AG08395 (cell line): ENCODE measurements around the gene ITGB3.
A peak's percentile ranks its signal among the peaks of the same experiment; 100 is the strongest.

ENCODE experiments used
- DNase-seq: peaks from one replicate; pipeline ENCODE4 v3.0.0; 2012; ENCODE audit warnings: mixed read lengths, low spot score

ITGB3 gene

GRCh38 chr17:47276444-47276843, 22.8 kb downstream of the ITGB3 start:
- DNase-seq: no peak

DNA sequence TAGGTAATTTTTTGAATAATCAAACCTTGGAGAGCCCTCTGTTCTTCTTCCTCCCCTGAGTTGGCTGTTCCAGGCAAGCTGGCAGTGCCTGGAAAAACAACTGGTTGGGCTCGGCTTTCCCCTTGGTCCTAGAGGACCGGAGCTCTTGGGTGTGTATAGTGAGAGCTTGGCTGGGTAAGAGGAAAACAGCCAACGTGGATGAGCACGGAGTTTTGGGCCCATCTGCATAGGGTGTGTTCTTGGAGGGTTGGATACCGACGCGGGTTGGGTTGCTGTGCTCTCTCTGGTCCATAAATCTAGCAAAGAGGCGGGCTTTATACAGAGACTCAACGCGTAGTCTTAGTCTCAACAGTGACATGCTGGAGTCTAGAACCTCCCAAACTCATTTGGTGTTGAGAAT, 23.2 kb downstream of the ITGB3 start:
- DNase-seq: peak; percentile 83

- no peak for DNase-seq
Measured at GRCh38 chr17:47277921-47278320, 24.3 kb downstream of the ITGB3 start.

DNA sequence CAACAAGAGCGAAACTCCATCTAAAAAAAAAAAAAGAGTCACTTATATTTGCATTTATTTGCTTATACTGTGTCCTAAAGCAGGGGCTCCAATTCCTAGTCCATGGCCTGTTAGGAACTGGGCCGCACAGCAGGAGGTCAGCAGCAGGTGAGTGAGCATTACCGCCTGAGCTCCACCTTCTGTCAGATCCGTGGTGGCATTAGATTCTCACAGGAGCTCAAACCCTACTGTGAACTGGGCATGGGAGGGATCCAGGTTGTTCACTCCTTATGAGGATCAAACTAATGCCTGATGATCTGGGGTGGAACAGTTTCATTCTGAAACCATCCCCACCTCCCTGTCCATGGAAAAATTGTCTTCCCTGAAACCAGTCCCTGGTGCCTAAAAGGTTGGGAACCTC, 24.9 kb downstream of the ITGB3 start:
- no peak for DNase-seq

DNA sequence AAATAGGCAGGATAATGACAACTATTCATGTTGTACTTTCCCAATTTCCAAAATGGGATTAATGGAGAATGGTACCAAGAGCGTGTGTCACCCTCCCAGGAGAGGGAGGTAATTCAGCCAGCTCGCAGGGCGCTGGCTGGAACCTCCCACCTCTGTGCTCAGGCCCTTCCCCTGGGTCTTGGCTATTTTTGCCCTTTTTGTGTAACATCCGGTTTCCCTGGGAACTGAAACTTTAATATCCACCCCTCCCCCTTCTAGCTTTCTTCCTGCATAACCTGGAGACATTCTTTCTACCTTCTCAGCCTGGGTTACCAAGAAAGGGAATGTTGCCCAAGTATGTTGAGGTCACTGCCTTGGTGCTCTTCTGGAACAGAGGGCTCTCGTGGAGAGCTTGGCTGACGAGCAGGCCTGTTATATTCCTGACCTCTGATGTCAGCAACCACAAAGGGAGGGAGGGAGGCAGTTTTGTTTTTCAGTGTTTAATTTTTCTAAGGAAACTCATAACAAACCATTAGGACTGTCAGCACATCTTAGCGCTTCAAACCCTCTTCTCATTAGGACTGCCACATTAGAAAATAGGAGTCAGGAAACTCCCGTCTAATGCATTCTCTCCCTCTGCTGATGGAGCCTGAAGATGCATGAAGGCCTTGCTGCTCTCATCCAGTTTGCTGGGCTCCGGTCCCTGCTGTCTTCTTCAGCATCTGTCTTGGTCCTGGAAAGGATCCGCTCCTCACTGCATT, 25.6 kb downstream of the ITGB3 start:
- DNase-seq: peak; percentile 94

GRCh38 chr17:47280072-47280811, 26.6 kb downstream of the ITGB3 start:
- DNase-seq: no peak

- DNase-seq: no peak
Measured at GRCh38 chr17:47281216-47281615, 27.6 kb downstream of the ITGB3 start.

- no peak for DNase-seq
Measured at GRCh38 chr17:47285003-47285402, 31.4 kb downstream of the ITGB3 start.

DNA sequence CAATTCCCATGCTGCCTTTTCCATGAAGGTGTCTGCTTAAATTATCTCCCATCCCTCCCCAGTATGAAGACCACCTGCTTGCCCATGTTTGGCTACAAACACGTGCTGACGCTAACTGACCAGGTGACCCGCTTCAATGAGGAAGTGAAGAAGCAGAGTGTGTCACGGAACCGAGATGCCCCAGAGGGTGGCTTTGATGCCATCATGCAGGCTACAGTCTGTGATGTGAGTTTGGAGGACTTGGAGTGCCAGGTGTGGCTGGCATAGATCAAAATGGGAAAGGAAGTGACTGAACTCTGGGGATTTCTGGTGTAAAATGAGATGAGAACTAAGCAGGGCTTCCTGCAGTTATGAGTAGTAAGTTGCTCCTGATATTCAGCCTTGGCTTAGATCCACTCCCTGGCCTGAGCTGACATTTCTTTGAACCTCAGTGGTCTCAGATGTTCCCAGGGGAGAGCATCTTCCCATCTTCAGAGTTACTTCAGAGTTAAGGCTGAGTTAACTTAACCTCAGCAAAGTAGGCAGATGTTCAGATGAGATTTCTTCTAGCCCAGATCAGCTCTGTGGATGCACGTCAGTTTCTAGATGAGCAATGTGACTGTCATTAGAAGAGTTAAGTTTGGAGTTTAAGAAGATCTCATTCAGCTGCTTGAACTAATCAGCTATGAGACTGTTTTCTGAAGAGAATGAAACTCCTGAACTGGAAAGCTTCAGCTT, 32.7 kb downstream of the ITGB3 start:
- DNase-seq: no peak

- no peak for DNase-seq
Measured at GRCh38 chr17:47287068-47287467, 33.4 kb downstream of the ITGB3 start.

- no peak for DNase-seq
Measured at GRCh38 chr17:47287639-47288038, 34.0 kb downstream of the ITGB3 start.

- no peak for DNase-seq
Measured at GRCh38 chr17:47288531-47289116, 35.0 kb downstream of the ITGB3 start.

DNA sequence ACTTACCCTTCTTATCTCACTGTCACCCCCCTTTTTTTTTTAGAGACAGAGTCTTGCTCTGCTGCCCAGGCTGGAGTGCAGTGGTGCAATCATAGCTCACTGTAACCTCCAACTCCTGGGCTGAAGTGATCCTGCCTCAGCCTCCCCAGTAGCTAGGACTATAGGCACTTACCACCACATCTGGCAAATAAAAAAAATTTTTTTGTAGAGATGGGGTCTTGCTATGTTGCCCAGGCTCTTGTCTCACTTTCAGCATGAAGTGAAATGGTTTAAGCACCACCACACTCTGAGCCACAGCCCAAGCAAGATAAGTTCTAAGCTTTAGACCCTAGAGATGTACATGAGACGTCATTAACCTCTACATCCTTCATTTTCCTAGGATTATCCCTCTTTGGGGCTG, 35.7 kb downstream of the ITGB3 start:
- DNase-seq: no peak

GRCh38 chr17:47290870-47291241, 37.2 kb downstream of the ITGB3 start:
- no peak for DNase-seq

GRCh38 chr17:47291242-47291873, 37.7 kb downstream of the ITGB3 start:
- DNase-seq: no peak

DNA sequence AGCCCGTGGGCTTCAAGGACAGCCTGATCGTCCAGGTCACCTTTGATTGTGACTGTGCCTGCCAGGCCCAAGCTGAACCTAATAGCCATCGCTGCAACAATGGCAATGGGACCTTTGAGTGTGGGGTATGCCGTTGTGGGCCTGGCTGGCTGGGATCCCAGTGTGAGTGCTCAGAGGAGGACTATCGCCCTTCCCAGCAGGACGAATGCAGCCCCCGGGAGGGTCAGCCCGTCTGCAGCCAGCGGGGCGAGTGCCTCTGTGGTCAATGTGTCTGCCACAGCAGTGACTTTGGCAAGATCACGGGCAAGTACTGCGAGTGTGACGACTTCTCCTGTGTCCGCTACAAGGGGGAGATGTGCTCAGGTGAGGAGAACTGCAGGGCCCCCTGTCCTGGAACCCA, 38.6 kb downstream of the ITGB3 start:
- no peak for DNase-seq

- no peak for DNase-seq
Measured at GRCh38 chr17:47295037-47295873, 41.6 kb downstream of the ITGB3 start.

GRCh38 chr17:47295874-47296255, 42.2 kb downstream of the ITGB3 start:
- no peak for DNase-seq

GRCh38 chr17:47297661-47298400, 44.2 kb downstream of the ITGB3 start:
- no peak for DNase-seq

- DNase-seq: no peak
Measured at GRCh38 chr17:47298712-47299111, 45.1 kb downstream of the ITGB3 start.
